Esophagus muscularis mucosa (tissue), 3 donors: ENCODE results near the gene JDP2.

Source experiments
- EP300 ChIP-seq: sonication (generic); formaldehyde crosslinking; IDR thresholded peaks from one replicate; pipeline ENCODE4 v1.6.1; 2017; ENCODE audit warnings: antibody characterized with exemption
- TF ChIP-seq, protein P1 (sequence below), 3 experiments: fragments of 200-600 bp in 2 of 3; fragments of 450-650 bp in 1 of 3; sonication (generic) in 2 of 3; IDR thresholded peaks; one replicate each; pipeline ENCODE4 v1.5.1; 2017 to 2019; ENCODE audit warnings: antibody characterized with exemption in 3 of 3, mild to moderate bottlenecking in 2 of 3, moderate library complexity in 1 of 3

DNA sequence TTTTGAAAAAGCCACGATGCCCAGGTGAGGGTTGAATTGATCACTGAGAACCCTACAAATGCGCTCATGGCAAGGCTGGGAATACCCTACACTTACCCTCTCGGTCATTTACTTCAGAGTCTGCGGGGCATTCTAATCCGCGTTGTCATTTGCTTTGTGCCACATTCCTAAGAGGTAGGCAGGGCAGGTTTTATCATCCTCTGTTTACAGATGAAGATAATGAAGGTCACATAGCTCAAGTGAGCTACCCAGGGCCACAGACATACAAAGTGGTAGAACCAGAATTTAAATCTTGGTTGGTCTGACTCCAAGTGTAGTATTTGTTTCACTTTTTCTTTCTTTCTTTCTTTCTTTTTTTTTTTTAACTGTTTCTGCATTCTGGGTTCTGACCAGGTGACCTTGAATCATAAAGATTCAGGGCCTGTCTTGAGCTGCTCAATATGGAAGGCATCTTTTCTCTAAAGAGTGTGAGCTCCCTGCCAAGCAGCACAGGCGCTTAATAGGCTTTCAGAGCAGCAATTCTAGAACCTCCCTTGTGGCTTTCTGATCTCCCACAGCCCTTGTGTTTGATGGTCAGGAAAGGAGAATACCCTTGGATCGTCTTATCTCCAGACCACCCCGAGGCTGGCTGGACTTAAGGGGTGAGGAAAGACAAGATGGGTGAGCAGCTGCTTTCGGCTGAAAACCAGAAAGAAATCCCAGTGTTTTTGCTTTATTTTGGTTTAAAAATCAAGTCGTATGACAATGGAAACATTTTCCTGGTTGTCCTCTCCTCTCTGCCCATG is 93.8 kb downstream of the JDP2 start:
- no peak for TF ChIP-seq EP300
- TF ChIP-seq, protein P1, sequence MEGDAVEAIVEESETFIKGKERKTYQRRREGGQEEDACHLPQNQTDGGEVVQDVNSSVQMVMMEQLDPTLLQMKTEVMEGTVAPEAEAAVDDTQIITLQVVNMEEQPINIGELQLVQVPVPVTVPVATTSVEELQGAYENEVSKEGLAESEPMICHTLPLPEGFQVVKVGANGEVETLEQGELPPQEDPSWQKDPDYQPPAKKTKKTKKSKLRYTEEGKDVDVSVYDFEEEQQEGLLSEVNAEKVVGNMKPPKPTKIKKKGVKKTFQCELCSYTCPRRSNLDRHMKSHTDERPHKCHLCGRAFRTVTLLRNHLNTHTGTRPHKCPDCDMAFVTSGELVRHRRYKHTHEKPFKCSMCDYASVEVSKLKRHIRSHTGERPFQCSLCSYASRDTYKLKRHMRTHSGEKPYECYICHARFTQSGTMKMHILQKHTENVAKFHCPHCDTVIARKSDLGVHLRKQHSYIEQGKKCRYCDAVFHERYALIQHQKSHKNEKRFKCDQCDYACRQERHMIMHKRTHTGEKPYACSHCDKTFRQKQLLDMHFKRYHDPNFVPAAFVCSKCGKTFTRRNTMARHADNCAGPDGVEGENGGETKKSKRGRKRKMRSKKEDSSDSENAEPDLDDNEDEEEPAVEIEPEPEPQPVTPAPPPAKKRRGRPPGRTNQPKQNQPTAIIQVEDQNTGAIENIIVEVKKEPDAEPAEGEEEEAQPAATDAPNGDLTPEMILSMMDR (IDR thresholded peaks at IDR 0.05) = no peak
